Skeletal muscle satellite cell (primary cell): Measurements from ENCODE around the gene DYNC1H1.

Experiments
- H3K27me3 ChIP-seq: 2 replicates; pipeline ENCODE4 v1.7.0; 2013; ENCODE audit warnings: low read length; ENCODE audit not compliant: control insufficient read depth, insufficient read depth
- H3K36me3 ChIP-seq: 2 replicates; pipeline ENCODE4 v1.7.0; 2013; ENCODE audit warnings: mild to moderate bottlenecking, control low read depth, low read length; ENCODE audit not compliant: insufficient read depth
- H3K4me1 ChIP-seq: 2 replicates; pipeline ENCODE4 v1.7.0; 2013; ENCODE audit warnings: low read length; ENCODE audit not compliant: control insufficient read depth, insufficient read depth
- H3K4me2 ChIP-seq: 2 replicates; pipeline ENCODE4 v1.7.0; 2013; ENCODE audit warnings: mild to moderate bottlenecking, low read length
- H3K4me3 ChIP-seq: 2 replicates; pipeline ENCODE4 v1.7.0; 2013; ENCODE audit warnings: low read length
- H3K9ac ChIP-seq: 2 replicates; pipeline ENCODE4 v1.7.0; 2013; ENCODE audit warnings: mild to moderate bottlenecking, low read depth, low read length, moderate library complexity
- H3K9me3 ChIP-seq: replicated peaks from 2 replicates; pipeline ENCODE4 v1.7.0; 2013; ENCODE audit warnings: mild to moderate bottlenecking, control low read depth, low read length

Gene DYNC1H1

GRCh38 chr14:102047808-102048540 lies 83.6 kb downstream of the DYNC1H1 start:
- no peak overlapping the region for H3K4me2 ChIP-seq
- H3K36me3 ChIP-seq, result peaks cover 79% of the 10 kb centered on the region
- no peak overlapping the region for H3K4me3 ChIP-seq
- no peaks in the 10 kb centered on the region for H3K9me3 ChIP-seq
- no peak overlapping the region for H3K9ac ChIP-seq
- peaks cover 8% of the 10 kb centered on the region for H3K4me1 ChIP-seq
- H3K27me3 ChIP-seq, result no peaks in the 10 kb centered on the region

GRCh38 chr14:102049258-102050025 lies 85.1 kb downstream of the DYNC1H1 start:
- no peak overlapping the region for H3K9ac ChIP-seq
- no peak overlapping the region for H3K4me2 ChIP-seq
- H3K27me3 ChIP-seq, result no peaks in the 10 kb centered on the region
- peaks cover 8% of the 10 kb centered on the region for H3K4me1 ChIP-seq
- peaks cover 74% of the 10 kb centered on the region for H3K36me3 ChIP-seq
- no peak overlapping the region for H3K4me3 ChIP-seq
- no peaks in the 10 kb centered on the region for H3K9me3 ChIP-seq

- H3K4me3 ChIP-seq, result no peak overlapping the region
- H3K4me1 ChIP-seq, result peaks cover 8% of the 10 kb centered on the region
- H3K36me3 ChIP-seq, result peaks cover 72% of the 10 kb centered on the region
Measured at GRCh38 chr14:102050026-102050405, 85.6 kb downstream of the DYNC1H1 start.

GRCh38 chr14:102050625-102051024 lies 86.3 kb downstream of the DYNC1H1 start:
- no peak overlapping the region for H3K9ac ChIP-seq
- no peaks in the 10 kb centered on the region for H3K27me3 ChIP-seq
- H3K4me2 ChIP-seq, result no peak overlapping the region
- H3K4me1 ChIP-seq, result peaks cover 8% of the 10 kb centered on the region
- no peak overlapping the region for H3K4me3 ChIP-seq
- H3K36me3 ChIP-seq, result peaks cover 78% of the 10 kb centered on the region
- H3K9me3 ChIP-seq, result no peaks in the 10 kb centered on the region

More at GRCh38 chr14:102050026-102050405, 85.6 kb downstream of the DYNC1H1 start:
- H3K9me3 ChIP-seq, result no peaks in the 10 kb centered on the region
- no peak overlapping the region for H3K4me2 ChIP-seq
- no peaks in the 10 kb centered on the region for H3K27me3 ChIP-seq
- H3K9ac ChIP-seq, result no peak overlapping the region

- Histone ChIP-seq H3K4me3 (no peak overlapping the region), H3K27me3 (no peaks in the 10 kb centered on the region), H3K36me3 (peaks cover 67% of the 10 kb centered on the region), H3K9me3 (no peaks in the 10 kb centered on the region), H3K4me2 (no peak overlapping the region), H3K9ac (no peak overlapping the region), H3K4me1 (peaks cover 8% of the 10 kb centered on the region)
Measured at GRCh38 chr14:102052522-102052921, 88.1 kb downstream of the DYNC1H1 start.

GRCh38 chr14:102055181-102055901 lies 91.0 kb downstream of the DYNC1H1 start:
- Histone ChIP-seq H3K4me2 (no peak overlapping the region), H3K9me3 (no peaks in the 10 kb centered on the region), H3K4me3 (no peak overlapping the region), H3K27me3 (no peaks in the 10 kb centered on the region), H3K36me3 (peaks cover 39% of the 10 kb centered on the region), H3K4me1 (peaks cover 1% of the 10 kb centered on the region), H3K9ac (no peak overlapping the region)

- Histone ChIP-seq H3K27me3 (no peaks in the 10 kb centered on the region), H3K4me3 (no peak overlapping the region), H3K9me3 (no peaks in the 10 kb centered on the region), H3K9ac (no peak overlapping the region), H3K4me2 (no peak overlapping the region), H3K4me1 (no peaks in the 10 kb centered on the region), H3K36me3 (peaks cover 30% of the 10 kb centered on the region)
Measured at GRCh38 chr14:102056694-102057442, 92.5 kb downstream of the DYNC1H1 start.

GRCh38 chr14:102057480-102058114 lies 93.2 kb downstream of the DYNC1H1 start:
- Histone ChIP-seq H3K4me1 (no peaks in the 10 kb centered on the region), H3K4me2 (no peak overlapping the region), H3K9me3 (no peaks in the 10 kb centered on the region), H3K36me3 (peaks cover 22% of the 10 kb centered on the region), H3K9ac (no peak overlapping the region), H3K27me3 (no peaks in the 10 kb centered on the region), H3K4me3 (no peak overlapping the region)

GRCh38 chr14:102058146-102058545 lies 93.8 kb downstream of the DYNC1H1 start:
- no peaks in the 10 kb centered on the region for H3K4me1 ChIP-seq
- H3K4me3 ChIP-seq, result no peak overlapping the region
- no peak overlapping the region for H3K9ac ChIP-seq
- H3K9me3 ChIP-seq, result no peaks in the 10 kb centered on the region
- H3K4me2 ChIP-seq, result no peak overlapping the region
- peaks cover 19% of the 10 kb centered on the region for H3K36me3 ChIP-seq
- no peaks in the 10 kb centered on the region for H3K27me3 ChIP-seq

GRCh38 chr14:102058961-102059360 lies 94.6 kb downstream of the DYNC1H1 start:
- Histone ChIP-seq H3K4me1 (no peaks in the 10 kb centered on the region), H3K36me3 (peaks cover 14% of the 10 kb centered on the region), H3K4me2 (no peak overlapping the region), H3K9me3 (no peaks in the 10 kb centered on the region), H3K4me3 (no peak overlapping the region), H3K27me3 (no peaks in the 10 kb centered on the region), H3K9ac (no peak overlapping the region)
